Caco-2 (cell line): ENCODE measurements around the gene THSD7A. TPM values are rescaled to one million over a fixed set of nuclear protein-coding genes. Genes with fewer than 3 reads are reported as not detected.

Experiments used
- BruUV-seq: library from RNA; stranded (reverse); fragments of 400-500 nt; replicated peaks from 2 replicates; lab custom pipeline; 2021; lab: Mats Ljungman, UMichigan
- CTCF ChIA-PET: fragments of 300-600 bp; sonication (Branson Sonifier 250); formaldehyde crosslinking; loops from one replicate; lab custom pipeline; 2022; ENCODE audit warnings: antibody characterized with exemption; lab: Charles Lee
- POLR2A ChIA-PET: fragments of 300-600 bp; sonication (Branson Sonifier 250); formaldehyde crosslinking; loops from one replicate; lab custom pipeline; 2022; ENCODE audit warnings: antibody characterized with exemption; lab: Charles Lee
- DNase-seq, 2 experiments: peaks; one replicate each; pipeline versions ENCODE4 v3.0.0 to v3.0.0-alpha.2; 2020 to 2022
- H3K27me3 ChIP-seq: replicated peaks from 2 replicates; pipeline ENCODE4 v1.6.0; 2011; ENCODE audit warnings: low read length; ENCODE audit not compliant: control insufficient read depth, insufficient read depth
- H3K36me3 ChIP-seq: 2 replicates; pipeline ENCODE4 v1.5.1; 2011; ENCODE audit warnings: low read length; ENCODE audit not compliant: control insufficient read depth, insufficient read depth
- H3K4me1 ChIP-seq: fragments of 250-450 bp; sonication (Bioruptor Pico); 2 replicates; pipeline ENCODE4 v1.5.1; 2020; ENCODE audit warnings: mild to moderate bottlenecking
- H3K4me3 ChIP-seq: 2 replicates; pipeline ENCODE4 v1.5.1; 2011; ENCODE audit warnings: low read depth, mild to moderate bottlenecking, control low read depth, low read length
- H3K9me3 ChIP-seq: fragments of 250-450 bp; sonication (Bioruptor Pico); 2 replicates; pipeline ENCODE4 v1.5.1; 2020; ENCODE audit warnings: mild to moderate bottlenecking, moderate library complexity
- H3K27ac Mint-ChIP-seq: one replicate; pipeline ENCODE4 v1.8.0; 2022; ENCODE audit warnings: mixed read lengths; ENCODE audit not compliant: unreplicated experiment
- H3K27me3 Mint-ChIP-seq: one replicate; pipeline ENCODE4 v1.8.0; 2022; ENCODE audit warnings: mixed read lengths; ENCODE audit not compliant: insufficient read depth, unreplicated experiment
- H3K36me3 Mint-ChIP-seq: one replicate; pipeline ENCODE4 v1.8.0; 2022; ENCODE audit warnings: mild to moderate bottlenecking, mixed read lengths; ENCODE audit not compliant: insufficient read depth, unreplicated experiment
- H3K4me1 Mint-ChIP-seq: one replicate; pipeline ENCODE4 v1.8.0; 2022; ENCODE audit warnings: low read depth, mixed read lengths; ENCODE audit not compliant: unreplicated experiment
- H3K4me3 Mint-ChIP-seq: one replicate; pipeline ENCODE4 v1.8.0; 2022; ENCODE audit warnings: mild to moderate bottlenecking, moderate library complexity, mixed read lengths; ENCODE audit not compliant: unreplicated experiment
- H3K9me3 Mint-ChIP-seq: one replicate; pipeline ENCODE4 v1.8.0; 2022; ENCODE audit warnings: mixed read lengths; ENCODE audit not compliant: unreplicated experiment
- intact Hi-C: fragments of 100-400 bp; cut with micrococcal nuclease; formaldehyde crosslinking; loops from one replicate; pipeline ENCODE4 v1.10.0; 2022; ENCODE audit not compliant: unreplicated experiment
- total RNA-seq: library from RNA; stranded (reverse); gene quantifications from 2 replicates; pipeline ENCODE4 v1.2.3, GENCODE V29; 2022
- TF ChIP-seq, protein P1 (sequence below), 2 experiments: fragments of 200-600 bp in 1 of 2; IDR thresholded peaks; 1 replicate in 1 of 2; 2 replicates in 1 of 2; pipeline versions ENCODE4 v1.5.1 to v1.8.0; 2011 to 2022; ENCODE audit warnings: antibody characterized with exemption in 1 of 2, control low read depth in 1 of 2, inconsistent platforms in 1 of 2, low read depth in 1 of 2, low read length in 1 of 2, mild to moderate bottlenecking in 1 of 2, moderate library complexity in 1 of 2; ENCODE audit not compliant: insufficient read depth in 1 of 2, severe bottlenecking in 1 of 2, unreplicated experiment in 1 of 2

THSD7A gene
- total RNA-seq, 1 experiment from 2014 or later = 0.05 TPM

DNA sequence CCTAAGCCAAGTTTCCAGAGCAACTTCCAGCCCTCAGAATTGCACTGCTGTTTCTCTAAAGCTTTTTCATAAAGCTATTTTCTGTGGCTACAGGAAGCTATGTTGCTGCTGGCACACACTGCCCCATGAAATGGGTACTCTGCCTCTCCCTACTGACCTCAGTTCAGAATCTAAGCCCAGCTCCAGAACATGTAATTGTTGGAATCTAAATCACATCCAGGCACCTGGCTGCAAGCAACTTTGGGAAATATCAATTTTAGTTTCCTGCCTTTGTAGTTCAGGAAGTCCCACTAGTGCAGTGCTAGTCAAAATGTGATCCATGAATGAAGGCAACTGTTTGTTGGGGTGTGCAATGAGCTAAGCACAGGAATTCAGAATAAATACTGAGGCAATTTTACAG lies 226.2 kb downstream of the THSD7A start:
- Histone ChIP-seq H3K9me3 (no peaks in the 10 kb centered on the region), H3K4me1 (no peaks in the 10 kb centered on the region), H3K4me3 (no peak overlapping the region), H3K36me3 (no peaks in the 10 kb centered on the region), H3K27me3 (no peaks in the 10 kb centered on the region)
- CTCF ChIA-PET = no interaction called here
- POLR2A ChIA-PET = no interaction called here
- DNase-seq = no peak
- Mint-ChIP-seq H3K27ac (no peak overlapping the region), H3K4me1 (no peaks in the 10 kb centered on the region), H3K27me3 (no peaks in the 10 kb centered on the region), H3K36me3 (no peaks in the 10 kb centered on the region), H3K9me3 (no peaks in the 10 kb centered on the region), H3K4me3 (no peak overlapping the region)
- BruUV-seq = no TSS peak
- intact Hi-C loops = no loop called here
- TF ChIP-seq, protein P1, sequence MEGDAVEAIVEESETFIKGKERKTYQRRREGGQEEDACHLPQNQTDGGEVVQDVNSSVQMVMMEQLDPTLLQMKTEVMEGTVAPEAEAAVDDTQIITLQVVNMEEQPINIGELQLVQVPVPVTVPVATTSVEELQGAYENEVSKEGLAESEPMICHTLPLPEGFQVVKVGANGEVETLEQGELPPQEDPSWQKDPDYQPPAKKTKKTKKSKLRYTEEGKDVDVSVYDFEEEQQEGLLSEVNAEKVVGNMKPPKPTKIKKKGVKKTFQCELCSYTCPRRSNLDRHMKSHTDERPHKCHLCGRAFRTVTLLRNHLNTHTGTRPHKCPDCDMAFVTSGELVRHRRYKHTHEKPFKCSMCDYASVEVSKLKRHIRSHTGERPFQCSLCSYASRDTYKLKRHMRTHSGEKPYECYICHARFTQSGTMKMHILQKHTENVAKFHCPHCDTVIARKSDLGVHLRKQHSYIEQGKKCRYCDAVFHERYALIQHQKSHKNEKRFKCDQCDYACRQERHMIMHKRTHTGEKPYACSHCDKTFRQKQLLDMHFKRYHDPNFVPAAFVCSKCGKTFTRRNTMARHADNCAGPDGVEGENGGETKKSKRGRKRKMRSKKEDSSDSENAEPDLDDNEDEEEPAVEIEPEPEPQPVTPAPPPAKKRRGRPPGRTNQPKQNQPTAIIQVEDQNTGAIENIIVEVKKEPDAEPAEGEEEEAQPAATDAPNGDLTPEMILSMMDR (IDR thresholded peaks at IDR 0.05; ENCODE audit: insufficient read depth in 1 of 2, low read depth in 1 of 2, low read length in 1 of 2, severe bottlenecking in 1 of 2, unreplicated experiment in 1 of 2) = no peak

DNA sequence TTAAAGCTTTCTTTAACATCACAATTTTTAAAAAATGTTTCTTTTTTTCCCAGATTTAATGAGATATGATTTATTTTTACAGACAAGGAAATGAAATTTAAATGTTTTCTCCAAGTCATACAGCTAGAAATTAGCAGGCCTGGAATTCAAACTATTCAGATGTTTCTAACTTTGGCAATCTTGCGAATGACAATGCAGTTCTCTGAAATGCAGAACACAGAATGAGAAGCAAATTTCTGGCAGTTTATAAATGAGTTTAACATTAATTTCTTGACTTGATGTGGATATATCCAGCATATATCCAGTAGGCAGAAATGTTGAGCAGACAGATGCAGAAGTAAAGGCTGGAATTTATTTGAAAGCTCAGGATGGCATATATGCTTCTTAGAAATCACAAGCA lies 227.5 kb downstream of the THSD7A start:
- Histone ChIP-seq H3K36me3 (no peaks in the 10 kb centered on the region), H3K4me1 (no peaks in the 10 kb centered on the region), H3K4me3 (no peak overlapping the region), H3K9me3 (no peaks in the 10 kb centered on the region), H3K27me3 (no peaks in the 10 kb centered on the region)
- intact Hi-C loops = no loop called here
- no peak for DNase-seq
- TF ChIP-seq, protein P1 (IDR thresholded peaks at IDR 0.05; ENCODE audit: insufficient read depth in 1 of 2, low read depth in 1 of 2, low read length in 1 of 2, severe bottlenecking in 1 of 2, unreplicated experiment in 1 of 2) = no peak
- no peak overlapping the region for H3K4me3 Mint-ChIP-seq
- no peaks in the 10 kb centered on the region for H3K4me1 Mint-ChIP-seq
- no TSS peak for BruUV-seq
- ChIA-PET POLR2A (no interaction called here), CTCF (no interaction called here)
- no peaks in the 10 kb centered on the region for H3K27me3 Mint-ChIP-seq
- H3K9me3 Mint-ChIP-seq = no peaks in the 10 kb centered on the region
- H3K27ac Mint-ChIP-seq = no peak overlapping the region
- H3K36me3 Mint-ChIP-seq = no peaks in the 10 kb centered on the region

DNA sequence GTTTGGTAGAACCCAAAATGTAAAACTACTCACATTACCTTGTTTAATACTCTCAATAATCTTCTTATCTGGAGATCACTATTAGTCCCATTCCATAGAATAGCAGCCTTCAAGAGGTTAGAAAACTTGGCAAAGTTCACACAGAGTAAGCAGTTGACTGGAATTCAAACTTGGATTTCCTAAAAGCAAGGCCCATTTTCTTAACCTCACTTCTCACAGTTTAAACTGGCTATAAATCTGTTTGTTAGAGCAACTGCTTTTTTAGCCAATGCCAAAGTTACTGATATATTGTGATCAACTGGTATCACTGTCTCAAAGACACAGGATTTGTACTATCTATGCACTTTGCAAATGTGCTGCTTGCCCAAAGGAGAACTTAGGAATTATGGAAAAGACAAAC lies 230.2 kb downstream of the THSD7A start:
- TF ChIP-seq, protein P1 (IDR thresholded peaks at IDR 0.05; ENCODE audit: insufficient read depth in 1 of 2, low read depth in 1 of 2, low read length in 1 of 2, severe bottlenecking in 1 of 2, unreplicated experiment in 1 of 2) = no peak
- H3K4me3 ChIP-seq = no peak overlapping the region
- DNase-seq = no peak
- no peaks in the 10 kb centered on the region for H3K27me3 Mint-ChIP-seq
- ChIA-PET CTCF (no interaction called here), POLR2A (no interaction called here)
- BruUV-seq = no TSS peak
- H3K36me3 Mint-ChIP-seq = no peaks in the 10 kb centered on the region
- no peak overlapping the region for H3K27ac Mint-ChIP-seq
- no peaks in the 10 kb centered on the region for H3K9me3 Mint-ChIP-seq
- H3K36me3 ChIP-seq = no peaks in the 10 kb centered on the region
- no peaks in the 10 kb centered on the region for H3K4me1 Mint-ChIP-seq
- H3K9me3 ChIP-seq = no peaks in the 10 kb centered on the region
- H3K4me3 Mint-ChIP-seq = no peak overlapping the region
- intact Hi-C loops = no loop called here
- no peaks in the 10 kb centered on the region for H3K27me3 ChIP-seq
- no peaks in the 10 kb centered on the region for H3K4me1 ChIP-seq
